H1 (cell line): ENCODE results near the gene MRPL40. TPM values are rescaled to one million over a fixed set of nuclear protein-coding genes. Genes with fewer than 3 reads are reported as not detected.

Experiments
- CHD7 ChIP-seq: fragments of 300-600 bp; sonication (generic); IDR thresholded peaks from 2 replicates; pipeline ENCODE4 v1.7.1; 2012; ENCODE audit warnings: low read length, moderate library complexity, mild to moderate bottlenecking, inconsistent platforms; ENCODE audit not compliant: insufficient replicate concordance
- E2F6 ChIP-seq: IDR thresholded peaks from 2 replicates; pipeline ENCODE4 v1.6.1; 2012; ENCODE audit warnings: inconsistent platforms
- KDM1A ChIP-seq: fragments of 200-600, 300-600 bp; sonication (generic); IDR thresholded peaks from 2 replicates; pipeline ENCODE4 v1.7.1; 2016; ENCODE audit warnings: mild to moderate bottlenecking, low read length, borderline replicate concordance
- SP1 ChIP-seq: IDR thresholded peaks from 2 replicates; pipeline ENCODE4 v1.6.1; 2011; ENCODE audit warnings: low read depth, low read length
- SP2 ChIP-seq: IDR thresholded peaks from 2 replicates; pipeline ENCODE4 v1.6.1; 2012; ENCODE audit warnings: mild to moderate bottlenecking, low read length, inconsistent platforms
- polyA plus RNA-seq, 7 experiments: library from polyadenylated mRNA; depleted of rRNA in 3 of 7; stranded (reverse) in 5 of 7; unstranded in 2 of 7; fragments of >200 nt in 5 of 7; fragments of 200-250 nt in 2 of 7; gene quantifications; 1 replicate in 5 of 7; 2 replicates in 1 of 7; 4 replicates in 1 of 7; pipeline versions ENCODE4 v1.2.1 to v1.2.3, GENCODE V29; 2011 to 2013; ENCODE audit warnings: missing spikeins in 2 of 7, mixed read lengths in 2 of 7
- total RNA-seq: library from RNA; stranded (reverse); fragmentation: NEBNext Ultra II Directional; extraction: Animal tissue kit (Norgen Biotek cat#: 25700); gene quantifications from 2 replicates; pipeline ENCODE4 v1.2.1, GENCODE V29; 2021

MRPL40 gene
- total and polyA plus RNA-seq, 2 of the 8 experiments (the other 6 are each of a cell fraction or from before 2014, with no cell fraction given), result 12.4 to 14.5 TPM

- TF ChIP-seq E2F6 (no peak), SP2 (no peak), SP1 (no peak), KDM1A (no peak), CHD7 (no peak)
Measured at GRCh38 chr22:19412923-19413322, 19.4 kb upstream of the MRPL40 start (continued).
